ENCODE results near the gene RSL1D1.

- TF ChIP-seq CTCF (conservative IDR thresholded peaks at IDR 0.05; ENCODE audit: low read length) (no peak), EZH2phosphoT487 (IDR thresholded peaks at IDR 0.05; ENCODE audit: borderline replicate concordance) (no peak)
Measured at GRCh38 chr16:11833951-11834695, 17.2 kb downstream of the RSL1D1 start.

Data from Loucy (cell line).